Suprapubic skin (tissue), 4 donors: ENCODE measurements around the gene BPIFB4. TPM values are rescaled to one million over a fixed set of nuclear protein-coding genes. Genes with fewer than 3 reads are reported as not detected.

ENCODE experiments used
- DNase-seq, 2 donors: peaks; one replicate each; pipeline ENCODE4 v3.0.0-alpha.2; 2019; ENCODE audit warnings: low spot score in 2 of 2
- H3K27ac ChIP-seq: fragments of 200-600 bp; sonication (generic); one replicate; pipeline ENCODE4 v1.5.1; 2019
- H3K27me3 ChIP-seq: fragments of 200-600 bp; sonication (generic); one replicate; pipeline ENCODE4 v1.5.1; 2019
- H3K36me3 ChIP-seq: fragments of 200-600 bp; sonication (generic); one replicate; pipeline ENCODE4 v1.5.1; 2019
- H3K4me1 ChIP-seq: fragments of 200-600 bp; sonication (generic); one replicate; pipeline ENCODE4 v1.5.1; 2019
- H3K4me3 ChIP-seq: fragments of 200-600 bp; sonication (generic); one replicate; pipeline ENCODE4 v1.5.1; 2019; ENCODE audit warnings: mild to moderate bottlenecking
- H3K9me3 ChIP-seq: fragments of 200-600 bp; sonication (generic); one replicate; pipeline ENCODE4 v1.5.1; 2019
- EP300 ChIP-seq: sonication (generic); formaldehyde crosslinking; IDR thresholded peaks from one replicate; pipeline ENCODE4 v1.6.1; 2017; ENCODE audit warnings: antibody characterized with exemption
- POLR2A ChIP-seq, 2 donors: fragments of 450-650 bp; IDR thresholded peaks; one replicate each; pipeline ENCODE4 v1.6.1; 2017; ENCODE audit warnings: antibody characterized with exemption in 2 of 2, mild to moderate bottlenecking in 2 of 2, moderate library complexity in 2 of 2
- POLR2AphosphoS5 ChIP-seq, 3 donors: sonication (generic); formaldehyde crosslinking; IDR thresholded peaks; one replicate each; pipeline ENCODE4 v1.6.1; 2017; ENCODE audit warnings: antibody characterized with exemption in 3 of 3
- WGBS: methylation state at CpG from one replicate; pipeline ENCODE4 v1.1.5; 2018; 5-methylcytosine and 5-hydroxymethylcytosine counted together
- total RNA-seq, 4 donors: library from RNA; depleted of rRNA; stranded (reverse); fragments of >200 nt; gene quantifications; one replicate each; pipeline ENCODE4 v1.1.0, GENCODE V29; 2016
- TF ChIP-seq, protein P1 (sequence below), 2 donors: fragments of 200-600 bp in 1 of 2; fragments of 450-650 bp in 1 of 2; sonication (generic) in 1 of 2; IDR thresholded peaks; one replicate each; pipeline ENCODE4 v1.5.1; 2016 to 2019; ENCODE audit warnings: antibody characterized with exemption in 2 of 2, mild to moderate bottlenecking in 1 of 2, moderate library complexity in 1 of 2

BPIFB4 gene
- total RNA-seq, 4 donors from 2014 or later = not detected

DNA sequence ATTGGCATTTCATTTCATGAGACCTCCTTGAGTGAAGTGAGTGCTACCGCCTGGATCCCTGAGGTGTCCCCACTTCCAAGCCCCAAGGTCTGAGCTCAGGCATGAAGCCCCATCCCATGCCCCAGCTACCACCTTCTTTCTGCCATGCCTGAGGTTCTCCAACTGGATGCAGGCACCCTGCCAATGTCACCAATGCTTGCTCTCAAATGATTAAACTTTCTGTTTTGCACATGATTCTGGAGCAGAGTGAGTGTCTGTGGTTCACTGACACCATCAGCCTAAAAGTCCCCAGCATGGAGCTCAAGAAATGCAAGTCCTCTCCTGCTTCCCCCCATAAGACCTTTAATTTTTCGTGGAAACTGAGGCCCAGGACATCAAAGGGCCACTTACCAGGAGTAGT lies 44.8 kb downstream of the BPIFB4 start:
- TF ChIP-seq POLR2AphosphoS5 (IDR thresholded peaks at IDR 0.05) = no peak
- TF ChIP-seq EP300 = no peak
- TF ChIP-seq POLR2A (IDR thresholded peaks at IDR 0.05) = no peak
- TF ChIP-seq, protein P1, sequence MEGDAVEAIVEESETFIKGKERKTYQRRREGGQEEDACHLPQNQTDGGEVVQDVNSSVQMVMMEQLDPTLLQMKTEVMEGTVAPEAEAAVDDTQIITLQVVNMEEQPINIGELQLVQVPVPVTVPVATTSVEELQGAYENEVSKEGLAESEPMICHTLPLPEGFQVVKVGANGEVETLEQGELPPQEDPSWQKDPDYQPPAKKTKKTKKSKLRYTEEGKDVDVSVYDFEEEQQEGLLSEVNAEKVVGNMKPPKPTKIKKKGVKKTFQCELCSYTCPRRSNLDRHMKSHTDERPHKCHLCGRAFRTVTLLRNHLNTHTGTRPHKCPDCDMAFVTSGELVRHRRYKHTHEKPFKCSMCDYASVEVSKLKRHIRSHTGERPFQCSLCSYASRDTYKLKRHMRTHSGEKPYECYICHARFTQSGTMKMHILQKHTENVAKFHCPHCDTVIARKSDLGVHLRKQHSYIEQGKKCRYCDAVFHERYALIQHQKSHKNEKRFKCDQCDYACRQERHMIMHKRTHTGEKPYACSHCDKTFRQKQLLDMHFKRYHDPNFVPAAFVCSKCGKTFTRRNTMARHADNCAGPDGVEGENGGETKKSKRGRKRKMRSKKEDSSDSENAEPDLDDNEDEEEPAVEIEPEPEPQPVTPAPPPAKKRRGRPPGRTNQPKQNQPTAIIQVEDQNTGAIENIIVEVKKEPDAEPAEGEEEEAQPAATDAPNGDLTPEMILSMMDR (IDR thresholded peaks at IDR 0.05) = no peak
- H3K36me3 ChIP-seq = no peaks in the 10 kb centered on the region
- H3K27me3 ChIP-seq = peaks cover 12% of the 10 kb centered on the region
- no peak overlapping the region for H3K27ac ChIP-seq
- WGBS = 51% methylated on average over 2 of the region's 2 CpGs
- no peak for DNase-seq
- H3K4me1 ChIP-seq = no peaks in the 10 kb centered on the region
- no peak overlapping the region for H3K4me3 ChIP-seq
- H3K9me3 ChIP-seq = no peaks in the 10 kb centered on the region

DNA sequence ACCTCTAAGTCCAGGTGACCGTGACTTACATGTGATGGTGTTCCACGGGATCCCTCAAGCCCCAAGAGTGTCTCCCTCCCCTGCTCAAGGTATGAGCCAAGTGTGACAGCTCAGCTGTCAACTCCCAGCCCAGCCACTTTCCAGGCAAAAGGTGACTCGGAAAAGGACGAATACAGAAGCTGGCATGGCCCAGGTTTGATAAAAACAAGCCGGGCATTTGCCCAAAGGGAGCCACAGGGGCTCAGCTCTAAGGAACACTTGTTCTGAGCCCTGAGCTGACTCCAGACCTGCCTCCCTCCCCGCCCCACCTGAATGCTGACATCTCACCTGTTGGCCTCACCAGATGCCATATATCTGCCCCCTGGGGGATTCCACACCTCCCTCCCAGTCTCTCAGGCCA lies 45.6 kb downstream of the BPIFB4 start:
- no peaks in the 10 kb centered on the region for H3K9me3 ChIP-seq
- no peak for TF ChIP-seq POLR2A (IDR thresholded peaks at IDR 0.05)
- TF ChIP-seq POLR2AphosphoS5 (IDR thresholded peaks at IDR 0.05) = no peak
- TF ChIP-seq EP300 = no peak
- TF ChIP-seq, protein P1 (IDR thresholded peaks at IDR 0.05) = no peak
- H3K27me3 ChIP-seq = peaks cover 12% of the 10 kb centered on the region

DNA sequence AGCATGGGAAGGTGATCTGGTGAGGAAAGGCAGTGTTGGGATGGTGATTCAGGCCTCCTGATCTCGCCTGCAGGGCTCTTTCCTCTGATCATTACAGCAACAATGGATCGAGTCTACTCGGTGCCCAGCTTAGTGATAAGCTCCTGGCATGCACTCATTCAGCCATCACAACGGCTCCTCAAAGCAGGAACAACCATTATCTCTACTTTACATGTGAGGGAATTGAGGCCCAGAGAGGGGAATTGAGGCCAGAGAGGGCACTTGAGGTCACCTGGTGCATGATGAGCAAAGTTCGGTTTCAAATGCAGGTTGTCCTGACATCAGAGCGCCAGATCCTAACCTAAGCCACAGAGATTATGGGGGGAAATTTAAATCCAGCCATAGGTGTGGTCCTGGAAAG lies 46.5 kb downstream of the BPIFB4 start:
- no peaks in the 10 kb centered on the region for H3K4me1 ChIP-seq
- peaks cover 12% of the 10 kb centered on the region for H3K27me3 ChIP-seq
- H3K4me3 ChIP-seq = no peak overlapping the region
- no peak overlapping the region for H3K27ac ChIP-seq
- TF ChIP-seq EP300 (no peak), POLR2AphosphoS5 (IDR thresholded peaks at IDR 0.05) (no peak), POLR2A (IDR thresholded peaks at IDR 0.05) (no peak)
- TF ChIP-seq, protein P1 (IDR thresholded peaks at IDR 0.05) = no peak
- no peaks in the 10 kb centered on the region for H3K36me3 ChIP-seq
- DNase-seq = no peak
- no peaks in the 10 kb centered on the region for H3K9me3 ChIP-seq
- 58% methylated on average over 6 of the region's 6 CpGs for WGBS

More for the DNA sequence above, 45.6 kb downstream of the BPIFB4 start:
- no peak for DNase-seq
- 86% methylated on average over 6 of the region's 6 CpGs for WGBS
- Histone ChIP-seq H3K4me3 (no peak overlapping the region), H3K27ac (no peak overlapping the region), H3K36me3 (no peaks in the 10 kb centered on the region), H3K4me1 (no peaks in the 10 kb centered on the region)

DNA sequence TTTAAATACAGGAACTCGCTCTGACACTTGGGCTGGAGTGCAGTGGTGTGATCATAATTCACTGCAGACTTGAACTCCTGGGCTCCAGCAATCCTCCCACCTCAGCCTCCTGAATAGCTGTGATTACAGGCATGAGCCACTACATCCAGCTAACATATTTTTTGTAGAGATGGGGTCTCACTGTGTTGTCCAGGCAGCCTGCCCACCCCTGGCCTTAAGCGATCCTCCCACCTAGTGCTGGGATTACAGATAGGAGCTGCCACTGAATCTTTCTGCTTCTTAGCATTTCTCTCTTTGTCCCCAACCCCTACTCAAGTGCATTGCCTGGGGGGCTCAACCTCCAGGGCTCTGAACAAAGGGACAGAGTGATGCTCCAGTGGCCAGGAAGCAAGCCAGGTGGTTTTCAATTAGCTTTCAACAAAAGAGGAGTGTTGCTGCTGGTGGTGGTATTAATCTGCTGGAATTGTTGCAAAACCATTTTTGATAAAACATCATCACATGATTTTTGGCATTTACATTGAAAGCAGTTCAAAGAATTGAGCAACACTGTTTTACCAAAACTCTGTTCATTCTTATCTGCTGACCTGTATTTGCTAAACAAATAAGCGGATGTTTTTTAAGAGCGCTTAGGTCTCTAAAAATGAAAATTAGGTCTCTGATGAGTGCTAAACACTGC lies 48.1 kb downstream of the BPIFB4 start:
- 77% methylated on average over 4 of the region's 4 CpGs for WGBS
- TF ChIP-seq POLR2A (IDR thresholded peaks at IDR 0.05) = no peak
- TF ChIP-seq EP300 = no peak
- no peak for TF ChIP-seq POLR2AphosphoS5 (IDR thresholded peaks at IDR 0.05)
- TF ChIP-seq, protein P1 (IDR thresholded peaks at IDR 0.05) = no peak
- no peaks in the 10 kb centered on the region for H3K4me1 ChIP-seq
- no peak overlapping the region for H3K27ac ChIP-seq
- no peak overlapping the region for H3K4me3 ChIP-seq
- no peaks in the 10 kb centered on the region for H3K36me3 ChIP-seq
- no peak for DNase-seq
- no peaks in the 10 kb centered on the region for H3K9me3 ChIP-seq
- H3K27me3 ChIP-seq = peaks cover 12% of the 10 kb centered on the region

DNA sequence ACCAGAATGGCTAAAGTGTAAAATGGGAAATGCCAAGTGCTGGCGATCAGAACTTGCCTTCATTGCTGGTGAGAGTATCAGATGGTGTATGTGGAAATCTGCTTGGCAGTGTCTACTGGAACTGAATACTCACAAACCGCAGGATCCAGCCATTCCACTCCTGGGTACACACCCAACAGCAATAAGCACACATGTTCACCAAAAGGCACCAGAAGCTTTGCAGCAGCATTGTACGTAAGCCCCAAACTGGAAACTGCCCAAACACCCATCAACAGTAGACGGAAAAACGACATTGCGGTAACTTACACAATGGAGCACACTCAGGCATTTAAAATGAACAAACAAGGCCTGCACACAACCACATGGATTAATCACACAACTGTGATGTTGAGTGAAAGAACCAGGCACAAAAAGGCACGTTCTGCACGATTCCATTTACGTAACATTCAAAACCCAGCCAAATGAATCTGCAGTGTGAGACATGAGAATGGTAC lies 51.2 kb downstream of the BPIFB4 start:
- Histone ChIP-seq H3K36me3 (no peaks in the 10 kb centered on the region), H3K4me3 (no peak overlapping the region), H3K4me1 (no peaks in the 10 kb centered on the region), H3K9me3 (no peaks in the 10 kb centered on the region), H3K27ac (no peak overlapping the region), H3K27me3 (peaks cover 15% of the 10 kb centered on the region)
- no peak for TF ChIP-seq EP300
- no peak for TF ChIP-seq POLR2AphosphoS5 (IDR thresholded peaks at IDR 0.05)
- no peak for TF ChIP-seq POLR2A (IDR thresholded peaks at IDR 0.05)
- TF ChIP-seq, protein P1 (IDR thresholded peaks at IDR 0.05) = no peak
- 61% methylated on average over 9 of the region's 9 CpGs for WGBS
- no peak for DNase-seq
